ENCODE data around the gene TAF1C.

- no peak for TF ChIP-seq POLR2A (IDR thresholded peaks at IDR 0.05)
- TF ChIP-seq, protein P1, sequence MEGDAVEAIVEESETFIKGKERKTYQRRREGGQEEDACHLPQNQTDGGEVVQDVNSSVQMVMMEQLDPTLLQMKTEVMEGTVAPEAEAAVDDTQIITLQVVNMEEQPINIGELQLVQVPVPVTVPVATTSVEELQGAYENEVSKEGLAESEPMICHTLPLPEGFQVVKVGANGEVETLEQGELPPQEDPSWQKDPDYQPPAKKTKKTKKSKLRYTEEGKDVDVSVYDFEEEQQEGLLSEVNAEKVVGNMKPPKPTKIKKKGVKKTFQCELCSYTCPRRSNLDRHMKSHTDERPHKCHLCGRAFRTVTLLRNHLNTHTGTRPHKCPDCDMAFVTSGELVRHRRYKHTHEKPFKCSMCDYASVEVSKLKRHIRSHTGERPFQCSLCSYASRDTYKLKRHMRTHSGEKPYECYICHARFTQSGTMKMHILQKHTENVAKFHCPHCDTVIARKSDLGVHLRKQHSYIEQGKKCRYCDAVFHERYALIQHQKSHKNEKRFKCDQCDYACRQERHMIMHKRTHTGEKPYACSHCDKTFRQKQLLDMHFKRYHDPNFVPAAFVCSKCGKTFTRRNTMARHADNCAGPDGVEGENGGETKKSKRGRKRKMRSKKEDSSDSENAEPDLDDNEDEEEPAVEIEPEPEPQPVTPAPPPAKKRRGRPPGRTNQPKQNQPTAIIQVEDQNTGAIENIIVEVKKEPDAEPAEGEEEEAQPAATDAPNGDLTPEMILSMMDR (IDR thresholded peaks at IDR 0.05): no peak
These were observed 7.2 kb upstream of the TAF1C start for GRCh38 chr16:84194018-84194417.

All from heart left ventricle (tissue), 13 donors.